HepG2 (cell line): ENCODE measurements around the gene TM9SF3. TPM values are rescaled to one million over a fixed set of nuclear protein-coding genes. Genes with fewer than 3 reads are reported as not detected.

Experiments
- AGO1 ChIP-seq: fragments of 200-400 bp; formaldehyde crosslinking; IDR thresholded peaks from 2 replicates; pipeline ENCODE4 v1.6.1; 2017; ENCODE audit warnings: mild to moderate bottlenecking, low read depth, low read length, moderate library complexity; ENCODE audit not compliant: poor library complexity, severe bottlenecking
- ARNTL ChIP-seq: sonication (generic); formaldehyde crosslinking; IDR thresholded peaks from 2 replicates; pipeline ENCODE4 v1.4.0; 2020; ENCODE audit warnings: mild to moderate bottlenecking, missing genetic modification reagents
- ATF2 ChIP-seq: sonication (generic); formaldehyde crosslinking; IDR thresholded peaks from 2 replicates; pipeline ENCODE4 v1.4.0; 2020; ENCODE audit warnings: missing genetic modification reagents
- HCFC1 ChIP-seq: fragments of 150-350 bp; IDR thresholded peaks from 2 replicates; pipeline ENCODE4 v1.6.1; 2014; ENCODE audit warnings: low read depth, low read length
- HNF4A ChIP-seq: sonication (generic); formaldehyde crosslinking; IDR thresholded peaks from 2 replicates; pipeline ENCODE4 v1.4.0; 2020; ENCODE audit warnings: missing genetic modification reagents
- KDM2A ChIP-seq: sonication (generic); formaldehyde crosslinking; IDR thresholded peaks from 2 replicates; pipeline ENCODE4 v1.4.0; 2020; ENCODE audit warnings: low read depth, missing genetic modification reagents, borderline replicate concordance
- NR0B2 ChIP-seq: sonication (generic); formaldehyde crosslinking; IDR thresholded peaks from 2 replicates; pipeline ENCODE4 v1.4.0; 2020; ENCODE audit warnings: mild to moderate bottlenecking, missing genetic modification reagents
- POGK ChIP-seq: sonication (generic); formaldehyde crosslinking; conservative IDR thresholded peaks from 2 replicates; pipeline ENCODE4 v1.8.0; 2022; ENCODE audit warnings: mild to moderate bottlenecking, moderate library complexity, missing genetic modification reagents
- SETDB1 ChIP-seq: sonication (generic); formaldehyde crosslinking; IDR thresholded peaks from 2 replicates; pipeline ENCODE4 v1.5.1; 2020; ENCODE audit warnings: missing genetic modification reagents, mild to moderate bottlenecking, borderline replicate concordance
- ZNF451 ChIP-seq: sonication (generic); formaldehyde crosslinking; IDR thresholded peaks from 2 replicates; pipeline ENCODE4 v1.5.0; 2020; ENCODE audit warnings: mild to moderate bottlenecking, missing genetic modification reagents
- ZNF646 ChIP-seq: sonication (generic); formaldehyde crosslinking; IDR thresholded peaks from 2 replicates; pipeline ENCODE4 v1.9.0; 2021; ENCODE audit warnings: mild to moderate bottlenecking, missing genetic modification reagents
- ZNF7 ChIP-seq: IDR thresholded peaks from 2 replicates; pipeline ENCODE4 v1.6.1; 2016; ENCODE audit warnings: missing biosample characterization, missing genetic modification reagents
- ZNF772 ChIP-seq: sonication (generic); formaldehyde crosslinking; IDR thresholded peaks from 2 replicates; pipeline ENCODE4 v1.5.0; 2020; ENCODE audit warnings: mild to moderate bottlenecking, missing genetic modification reagents
- polyA plus RNA-seq, 8 experiments: library from polyadenylated mRNA; depleted of rRNA in 3 of 8; stranded (reverse) in 7 of 8; unstranded in 1 of 8; fragments of >200 nt; fragmentation: Illumina TruSeq in 4 of 8; extraction: Trizol in 4 of 8; gene quantifications; 2 replicates each; pipeline versions ENCODE4 v1.2.1 to v1.2.3, GENCODE V29; 2011 to 2016; ENCODE audit warnings: low read depth in 4 of 8, missing spikeins in 1 of 8, mixed read lengths in 1 of 8; ENCODE audit not compliant: insufficient read depth in 1 of 8
- total RNA-seq, 5 experiments: library from RNA; depleted of rRNA; stranded (reverse); fragments of >200 nt; fragmentation: Illumina TruSeq; extraction: Trizol; gene quantifications; 2 replicates each; pipeline ENCODE4 v1.2.3, GENCODE V29; 2016; ENCODE audit warnings: low read depth in 1 of 5

TM9SF3 gene
- total and polyA plus RNA-seq, 2 of the 13 experiments (the other 11 are each of a cell fraction or from before 2014, with no cell fraction given): 43.8 to 120 TPM

GRCh38 chr10:96586419-96587263 is at the start of gene TM9SF3 (continued):
- TF ChIP-seq ZNF646: no peak
- TF ChIP-seq SETDB1: no peak
- TF ChIP-seq ZNF451 (CRISPR knock-in tag): peak; percentile 5; the same call in 1 of the 2 replicates
- 0 out of 2 replicates have a peak, but pooled peaks have one; percentile 5 for TF ChIP-seq NR0B2 (CRISPR knock-in tag)
- peak; percentile 48; the same call in 1 of the 2 replicates for TF ChIP-seq ZNF772
- no peak; the same call in 1 of the 2 replicates for TF ChIP-seq ATF2 (CRISPR knock-in tag)
- TF ChIP-seq HCFC1: peak; percentile 33; the same call in 1 of the 2 replicates
- peak; percentile 1; the same call in 1 of the 2 replicates for TF ChIP-seq ARNTL (CRISPR knock-in tag)
- TF ChIP-seq AGO1: peak; percentile 60
- TF ChIP-seq KDM2A (CRISPR knock-in tag): peak; percentile 74; the same call in 1 of the 2 replicates
- peak; percentile 83 for TF ChIP-seq POGK (CRISPR knock-in tag)
- TF ChIP-seq HNF4A: no peak
- TF ChIP-seq ZNF7 (CRISPR knock-in tag): no peak
